GM21619 (cell line): Measurements from ENCODE around the gene INMT.

Source experiments
- ATAC-seq: cut with Tn5 transposase; IDR thresholded peaks from one replicate; pipeline ENCODE4 v1.9.1; 2021; ENCODE audit not compliant: unreplicated experiment

The INMT gene

DNA sequence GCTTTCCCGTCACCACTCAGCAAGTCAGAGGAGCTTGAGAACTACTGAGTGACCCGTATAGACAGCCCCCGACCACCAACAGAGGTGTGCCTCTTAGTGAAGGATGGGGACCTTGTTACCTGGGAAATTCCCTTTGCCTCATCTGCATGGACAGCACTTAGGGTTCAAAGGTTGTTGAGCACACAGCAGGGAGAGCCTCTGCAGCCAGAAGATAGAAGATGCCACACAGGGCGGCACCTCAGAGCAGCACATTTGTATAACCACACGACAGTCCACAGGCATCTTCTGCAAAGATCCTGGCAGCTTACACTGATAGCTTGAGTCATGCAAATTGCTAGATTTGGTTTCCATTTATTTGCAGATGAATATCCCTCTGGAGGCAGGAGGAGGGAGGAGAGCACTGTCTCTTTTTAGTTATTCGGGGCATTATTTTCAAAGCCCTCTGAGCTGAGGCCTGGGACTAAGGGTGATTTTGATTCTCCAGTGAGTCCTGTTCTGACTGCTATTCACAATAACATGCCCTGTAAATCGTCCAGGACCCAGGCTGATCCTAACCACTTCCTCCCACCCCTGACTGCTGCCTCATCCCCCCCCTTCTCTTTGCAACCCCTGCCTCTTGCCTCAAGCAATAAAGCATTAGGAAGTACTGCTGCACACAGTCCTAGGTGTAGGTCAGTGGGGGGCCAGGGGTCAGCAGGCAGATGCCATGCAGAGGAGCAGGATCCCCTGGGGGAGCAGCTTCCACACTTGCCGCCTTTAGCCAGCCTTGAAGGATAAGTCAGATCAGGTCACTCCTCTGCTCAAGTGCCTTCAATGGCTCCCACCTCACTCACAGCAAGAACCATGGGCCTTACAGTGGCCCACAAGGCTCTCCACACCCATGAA lies 24.6 kb upstream of the INMT start:
- peak; percentile 60 for ATAC-seq

DNA sequence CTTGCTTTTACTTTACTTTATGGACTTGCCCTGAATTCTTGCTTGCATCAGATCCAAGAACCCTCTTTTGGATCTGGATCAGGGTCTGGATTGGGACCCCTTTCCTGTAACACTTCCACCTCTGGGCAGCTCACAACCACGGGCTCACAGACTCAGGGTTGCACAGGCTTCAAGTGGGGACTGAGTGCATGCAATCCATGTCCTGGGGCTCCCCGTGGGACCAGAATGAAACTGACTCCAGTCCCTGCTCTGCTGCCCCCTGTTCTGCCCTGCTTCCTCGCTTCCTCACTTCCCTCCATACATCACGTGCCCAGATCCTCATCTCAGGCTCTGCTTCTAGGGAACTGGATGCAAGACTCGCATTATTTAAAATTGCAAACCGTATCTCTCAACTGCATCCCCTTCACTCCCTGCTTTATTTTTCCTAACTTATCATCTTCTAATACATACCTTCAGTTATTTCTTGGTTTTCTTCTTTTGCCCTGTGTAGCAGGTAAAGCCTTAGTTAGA lies 23.3 kb upstream of the INMT start:
- no peak for ATAC-seq

DNA sequence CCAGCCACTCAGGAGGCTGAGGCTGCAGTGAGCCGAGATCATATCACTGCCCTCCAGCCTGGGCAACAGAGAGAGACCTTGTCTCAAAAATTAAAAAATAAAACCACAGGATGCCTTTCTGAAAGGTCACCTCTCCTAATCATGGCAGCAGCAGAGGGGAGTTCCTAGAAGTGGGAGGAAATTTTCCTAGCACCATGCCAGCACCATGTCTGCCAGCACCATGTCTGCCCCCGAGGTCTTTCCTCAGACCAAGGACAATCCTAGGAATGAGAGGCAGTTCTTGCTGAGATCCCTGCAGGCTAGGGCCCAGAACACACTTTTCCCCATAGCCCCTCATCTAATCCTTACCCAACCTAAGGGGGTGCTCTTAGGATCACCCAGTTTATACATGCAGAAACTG lies 22.3 kb upstream of the INMT start:
- ATAC-seq = no peak

DNA sequence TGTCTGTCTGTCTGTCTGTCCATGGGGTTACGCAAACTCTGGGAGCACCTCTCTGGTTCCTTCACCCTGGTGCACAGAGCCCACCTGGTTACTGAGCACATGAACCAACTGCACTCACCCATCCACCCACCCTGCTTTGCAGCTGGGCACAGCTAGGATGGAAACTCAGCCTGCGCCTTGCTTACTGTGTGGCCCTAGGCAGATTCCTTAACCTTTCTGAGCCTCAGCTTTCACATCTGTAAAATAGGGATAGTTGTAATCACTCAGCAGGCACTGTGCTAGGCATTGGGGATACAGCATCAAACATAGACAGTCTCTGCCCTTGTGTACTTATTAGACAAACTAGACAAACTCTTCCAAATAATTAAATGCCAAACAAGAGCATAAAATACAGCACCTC lies 21.8 kb upstream of the INMT start:
- no peak for ATAC-seq

DNA sequence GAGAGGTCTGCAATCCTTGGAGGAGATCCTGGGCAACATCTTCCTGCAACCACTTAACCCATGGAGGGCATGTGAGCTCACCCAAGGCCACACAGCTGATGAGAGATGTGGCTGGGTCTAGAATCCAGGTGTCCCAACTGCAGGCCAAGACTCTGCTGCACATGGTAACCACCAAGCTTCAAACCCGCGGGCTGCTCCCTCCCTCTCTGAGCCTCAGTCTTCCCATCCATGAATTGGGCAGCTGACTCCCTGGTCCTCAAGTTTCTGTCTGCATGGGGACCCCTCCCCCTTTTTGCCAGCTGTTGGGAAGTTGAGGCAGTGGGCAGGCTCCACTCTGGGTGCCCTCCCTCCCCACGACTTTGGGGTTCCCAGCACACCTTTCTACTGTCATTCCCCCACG lies 20.9 kb upstream of the INMT start:
- ATAC-seq = no peak

DNA sequence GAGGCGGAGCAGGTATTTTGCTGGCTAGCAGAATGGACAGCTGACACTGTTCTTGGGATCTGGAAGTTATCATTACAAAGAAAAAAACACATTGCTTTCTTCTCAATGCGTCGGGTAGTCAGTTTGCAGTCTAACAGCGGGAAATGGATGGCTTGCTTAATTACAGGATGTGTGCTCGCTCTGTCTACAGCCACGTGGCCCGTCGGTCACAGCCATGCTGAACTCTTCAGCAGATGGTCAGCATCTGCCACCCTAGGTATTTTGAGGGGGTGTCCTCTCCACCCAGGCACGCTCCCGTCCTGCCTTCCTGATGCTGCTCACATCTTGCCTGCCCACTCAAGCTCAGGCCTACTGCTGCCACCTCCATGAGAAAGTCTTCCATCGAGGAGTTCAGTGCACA lies 20.4 kb upstream of the INMT start:
- no peak for ATAC-seq

DNA sequence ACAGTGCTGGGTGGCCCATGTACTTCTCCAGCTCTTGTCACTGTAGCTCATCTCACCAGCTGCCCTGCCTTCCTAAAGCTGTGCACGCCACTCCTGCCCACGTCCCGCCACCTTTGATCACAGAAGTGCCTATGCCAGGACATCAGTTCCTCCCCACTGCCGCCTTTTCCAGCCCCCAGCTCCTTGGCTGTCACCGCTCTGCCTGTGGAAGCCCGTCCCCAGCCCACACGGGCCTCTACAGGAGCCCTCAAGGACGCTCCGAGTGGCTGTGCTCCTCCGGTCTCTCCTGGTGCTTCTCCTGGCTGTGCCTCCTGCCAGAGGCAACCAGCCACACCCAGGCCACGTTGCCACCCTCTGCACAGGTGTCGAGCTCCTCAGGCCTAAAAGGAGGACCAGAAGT lies 19.3 kb upstream of the INMT start:
- no peak for ATAC-seq

DNA sequence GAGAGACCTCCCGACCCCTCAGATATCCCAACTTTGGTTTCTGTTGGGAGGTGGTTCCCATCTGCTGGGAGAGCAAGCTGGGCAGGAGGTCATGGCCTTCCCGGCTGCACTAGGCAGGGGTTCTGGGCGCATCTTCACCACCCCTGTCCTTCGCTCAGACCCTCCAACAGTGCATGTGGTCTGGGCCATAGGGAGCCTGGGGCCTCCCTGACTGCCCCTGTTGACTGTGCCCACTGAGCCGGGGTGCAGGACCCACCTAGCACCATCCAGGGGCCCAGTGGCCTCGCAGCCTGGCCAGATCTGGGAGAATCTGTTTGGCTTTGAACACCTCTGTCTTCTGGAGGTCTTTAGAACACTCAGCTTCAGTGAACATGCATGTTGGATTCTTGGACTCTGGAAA lies 18.7 kb upstream of the INMT start:
- ATAC-seq = no peak

DNA sequence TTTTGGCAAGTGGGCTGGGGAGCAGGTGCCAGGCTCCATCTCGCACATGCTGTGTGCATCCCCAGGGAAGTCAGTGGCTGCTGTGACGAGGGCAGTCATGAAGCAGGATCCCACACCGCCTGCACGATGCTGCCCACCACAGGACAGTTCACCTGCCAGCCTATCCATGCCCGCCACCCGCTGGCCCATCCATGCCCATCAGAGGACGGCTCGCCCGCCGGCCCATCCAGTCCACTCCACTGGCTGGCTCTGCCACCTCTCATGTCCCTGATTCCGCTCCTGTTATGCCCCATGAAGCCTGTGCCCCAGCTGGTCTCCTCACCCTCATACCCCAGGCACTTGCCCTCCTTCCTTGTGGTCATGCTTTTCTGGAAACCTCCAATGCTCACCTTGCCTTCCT lies 18.2 kb upstream of the INMT start:
- ATAC-seq = no peak

DNA sequence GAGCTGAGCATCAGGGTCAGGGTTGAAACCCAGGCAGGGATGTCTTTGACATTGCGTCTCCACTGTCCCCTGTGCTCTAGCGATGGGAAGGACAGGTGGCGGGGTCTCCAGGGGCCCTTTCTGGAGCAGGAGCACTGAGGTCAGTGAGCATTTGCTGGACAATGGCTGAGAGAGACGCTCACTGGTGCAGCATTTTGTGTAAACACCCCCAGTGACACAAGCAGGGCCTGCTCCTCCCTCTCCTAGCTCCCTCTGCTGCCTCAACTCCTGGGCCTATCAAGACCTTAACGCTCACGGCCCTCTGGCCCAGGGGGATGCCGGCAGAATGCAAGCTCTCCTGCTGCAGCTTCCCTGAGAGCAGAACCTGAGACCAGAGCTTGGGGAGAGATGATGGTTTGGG lies 17.4 kb upstream of the INMT start:
- no peak for ATAC-seq

DNA sequence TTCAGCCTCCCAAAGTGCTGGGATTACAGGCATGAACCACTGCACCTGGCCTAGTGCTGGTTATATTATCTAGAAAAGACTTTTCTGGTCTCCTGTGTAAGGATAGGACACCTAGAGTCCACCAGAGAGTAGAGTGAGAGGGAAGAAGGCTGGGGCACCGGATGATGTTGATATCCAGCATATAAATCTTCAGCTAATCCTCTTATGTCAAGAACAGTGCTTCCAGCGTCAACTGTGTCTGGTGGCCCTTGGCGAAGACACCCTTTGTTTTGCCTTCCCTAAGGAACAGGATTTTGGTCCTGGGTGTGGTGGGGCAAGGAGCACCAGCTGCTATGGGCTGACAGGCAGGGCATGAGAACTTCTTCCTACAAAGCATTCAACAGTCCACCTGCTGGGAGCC lies 16.3 kb upstream of the INMT start:
- ATAC-seq = no peak

DNA sequence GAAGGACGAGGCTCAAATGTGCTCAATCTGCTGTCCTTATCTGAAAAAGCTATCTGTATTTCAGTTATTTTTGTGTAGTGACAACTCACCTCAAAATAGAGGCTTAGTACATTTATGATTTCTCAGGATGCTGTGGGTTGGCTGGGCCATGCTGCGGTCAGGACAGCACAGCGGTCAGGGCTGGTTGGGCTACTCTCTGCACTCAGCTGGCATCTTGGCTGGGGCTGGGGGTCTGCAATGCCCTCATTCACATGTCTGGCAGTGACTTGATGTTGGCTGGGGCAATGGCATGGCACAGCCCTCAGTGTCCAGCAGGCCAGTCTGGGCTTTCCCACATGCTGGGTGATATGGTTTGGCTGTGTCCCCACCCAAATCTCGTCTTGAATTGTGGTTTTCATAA lies 15.6 kb upstream of the INMT start:
- ATAC-seq = no peak

DNA sequence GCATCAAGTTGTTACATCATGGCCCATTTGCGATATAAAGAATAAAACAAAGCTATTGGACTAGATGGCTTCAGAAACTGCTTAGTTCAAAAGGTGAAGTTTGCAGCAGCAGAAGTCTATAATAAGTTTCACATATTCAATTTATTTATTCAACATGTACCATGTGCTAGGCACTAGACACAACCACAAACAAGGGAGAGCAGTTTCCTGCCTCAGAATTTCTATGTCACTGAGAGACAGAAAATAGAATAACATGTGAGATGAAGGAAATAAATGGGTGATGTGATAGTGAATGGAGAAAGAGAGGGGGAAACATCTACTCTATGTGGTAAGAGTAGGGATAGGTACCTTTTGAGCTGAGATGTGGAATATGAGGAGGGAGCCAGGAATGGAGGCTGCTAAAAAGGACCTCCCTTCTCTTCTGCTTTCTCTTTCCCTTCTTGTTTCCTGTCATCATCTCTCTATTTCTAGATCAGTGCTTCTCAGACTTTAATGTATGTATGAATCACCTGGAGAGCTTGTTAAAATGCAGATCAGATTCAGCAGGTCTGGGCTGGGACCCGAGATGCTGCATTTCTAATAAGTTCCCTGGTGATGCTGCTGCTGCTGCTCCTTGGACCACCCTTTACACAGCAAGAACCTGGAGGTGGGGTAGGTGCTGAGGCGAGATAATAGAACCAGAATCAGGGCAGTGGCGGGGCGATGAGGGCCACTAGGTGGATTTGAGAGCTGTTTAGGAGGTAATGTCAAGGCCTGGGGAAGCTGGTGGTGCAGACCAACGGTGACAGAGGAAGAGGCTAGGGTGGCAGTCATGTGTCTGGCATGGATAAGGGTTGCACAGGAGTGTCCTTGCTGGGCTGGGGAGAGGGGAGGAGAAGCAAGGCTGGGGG lies 13.7 kb upstream of the INMT start:
- no peak for ATAC-seq

DNA sequence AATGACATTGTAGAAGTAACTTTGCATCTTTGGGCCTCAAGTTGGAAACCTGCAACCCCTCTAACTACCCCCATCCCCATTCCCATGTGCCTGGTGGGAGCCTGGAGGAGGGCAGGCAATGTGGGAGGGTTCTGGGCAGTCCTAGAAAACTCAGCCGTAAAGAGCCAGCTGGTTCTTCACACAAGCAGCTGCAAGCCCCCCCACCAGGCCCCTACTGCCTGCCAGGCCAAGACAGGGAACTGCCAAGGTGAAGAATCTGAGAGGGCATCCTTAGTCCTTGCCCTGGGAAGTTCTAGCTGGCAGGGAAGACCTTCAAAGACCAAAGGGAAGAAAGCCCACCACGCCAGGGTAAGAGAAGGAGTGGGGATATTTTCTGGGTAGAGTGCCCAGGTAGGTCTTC lies 12.2 kb upstream of the INMT start:
- ATAC-seq = no peak

DNA sequence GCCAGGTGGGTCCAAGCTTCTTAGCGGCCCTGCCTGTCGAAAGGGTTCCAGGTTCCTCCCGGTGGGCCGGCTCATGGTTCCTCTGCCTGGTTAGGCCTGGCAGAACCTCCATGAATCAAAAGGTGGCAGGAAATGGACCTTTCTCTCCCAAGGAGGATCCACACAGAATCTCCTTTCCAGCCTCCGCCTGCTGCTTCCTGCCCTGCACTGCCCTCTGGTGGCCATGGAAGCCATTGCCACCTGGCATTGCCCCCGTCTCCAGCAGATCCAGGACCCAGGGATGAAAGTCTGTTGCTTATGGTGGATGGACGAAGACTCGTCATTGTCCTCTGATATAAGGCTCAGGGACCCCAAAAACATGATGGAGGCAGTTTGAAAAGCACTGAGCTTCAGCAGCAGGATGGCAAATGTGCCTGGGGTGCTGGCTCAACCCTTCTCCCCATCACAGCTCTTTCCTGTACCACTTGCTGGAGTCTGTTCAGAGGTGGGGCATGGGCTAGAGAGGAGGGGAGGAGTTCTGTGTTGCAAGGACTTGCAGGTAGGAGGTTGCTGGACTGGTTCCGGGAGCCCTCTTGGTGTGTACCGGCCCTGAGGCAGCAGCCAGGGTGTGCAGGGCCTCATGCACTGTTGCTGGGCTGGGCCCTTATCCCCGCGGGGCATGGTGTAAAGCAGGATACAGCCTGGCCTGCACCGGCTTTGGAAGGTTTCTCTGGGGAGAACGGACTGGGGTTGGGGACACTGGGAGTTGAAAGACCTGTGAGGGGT lies 11.3 kb upstream of the INMT start:
- peak; percentile 60 for ATAC-seq

DNA sequence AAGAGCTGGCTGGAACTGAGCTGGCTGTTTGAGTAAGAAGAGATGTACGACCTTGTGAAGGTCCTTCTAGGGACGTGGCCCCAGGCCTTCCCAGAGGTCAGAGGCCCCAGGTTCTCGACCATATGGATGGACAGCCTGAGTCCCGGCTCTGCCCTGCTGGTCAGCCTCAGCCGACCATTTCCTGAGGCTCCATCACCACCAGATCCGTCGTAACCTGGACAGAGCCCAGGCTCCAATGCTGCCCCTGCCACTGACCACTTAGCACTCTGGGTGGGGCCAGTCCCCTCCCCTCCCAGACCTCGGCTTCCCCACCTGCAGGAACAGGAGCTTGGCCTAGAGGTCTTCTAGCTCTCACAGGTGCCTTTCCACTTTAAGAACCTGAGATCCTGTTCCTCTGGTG lies 10.6 kb upstream of the INMT start:
- ATAC-seq = no peak

DNA sequence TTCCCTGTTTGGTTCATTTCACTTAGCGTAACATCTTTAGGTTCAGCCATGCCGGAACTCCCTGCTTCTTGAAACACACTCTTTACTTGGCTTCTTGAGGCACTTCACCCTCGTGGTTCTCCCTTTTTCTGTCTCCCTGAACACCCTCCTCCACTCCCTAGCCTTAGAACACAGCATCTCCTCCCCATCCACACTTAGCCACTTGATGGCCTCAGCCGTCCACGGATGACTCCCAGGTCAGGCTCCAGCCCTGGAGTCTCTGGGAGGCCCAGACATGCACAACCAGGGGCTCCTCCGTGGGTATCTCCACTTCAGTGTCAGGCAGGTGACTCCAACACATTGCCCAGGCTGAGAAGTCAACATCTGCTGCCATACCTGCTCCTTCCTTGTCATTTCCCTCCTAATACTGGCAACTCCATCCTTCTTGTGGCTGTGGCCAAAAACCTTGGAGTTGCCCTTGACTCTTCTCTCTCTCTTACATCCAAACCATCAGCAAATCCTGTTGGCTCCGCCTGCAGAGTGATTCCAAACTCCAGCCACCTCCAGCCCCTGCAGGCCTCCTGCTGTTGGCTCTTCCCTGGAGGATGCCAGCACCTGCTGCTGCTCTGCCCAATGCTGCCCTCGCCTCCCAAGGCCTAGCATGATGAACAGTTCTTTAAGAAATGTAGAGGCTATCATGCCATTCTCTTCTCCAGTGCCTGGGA lies 8.4 kb upstream of the INMT start:
- no peak for ATAC-seq

DNA sequence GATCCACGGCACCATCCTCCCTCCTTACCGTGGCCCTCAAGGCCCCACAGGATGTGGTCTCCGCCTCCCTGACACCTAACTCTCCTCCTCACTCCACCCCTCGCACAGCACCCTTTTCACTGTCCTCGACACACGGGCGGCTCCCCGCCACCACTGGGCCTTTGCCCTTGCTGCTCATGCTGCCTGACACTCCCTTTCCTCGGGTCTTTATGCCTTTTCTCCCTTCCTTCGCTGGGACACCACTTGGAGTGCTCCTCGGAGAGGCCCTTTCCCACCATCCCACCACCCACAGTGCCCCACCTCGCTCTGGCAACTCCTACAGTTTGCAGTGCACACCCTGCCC lies 7.9 kb upstream of the INMT start:
- no peak for ATAC-seq

DNA sequence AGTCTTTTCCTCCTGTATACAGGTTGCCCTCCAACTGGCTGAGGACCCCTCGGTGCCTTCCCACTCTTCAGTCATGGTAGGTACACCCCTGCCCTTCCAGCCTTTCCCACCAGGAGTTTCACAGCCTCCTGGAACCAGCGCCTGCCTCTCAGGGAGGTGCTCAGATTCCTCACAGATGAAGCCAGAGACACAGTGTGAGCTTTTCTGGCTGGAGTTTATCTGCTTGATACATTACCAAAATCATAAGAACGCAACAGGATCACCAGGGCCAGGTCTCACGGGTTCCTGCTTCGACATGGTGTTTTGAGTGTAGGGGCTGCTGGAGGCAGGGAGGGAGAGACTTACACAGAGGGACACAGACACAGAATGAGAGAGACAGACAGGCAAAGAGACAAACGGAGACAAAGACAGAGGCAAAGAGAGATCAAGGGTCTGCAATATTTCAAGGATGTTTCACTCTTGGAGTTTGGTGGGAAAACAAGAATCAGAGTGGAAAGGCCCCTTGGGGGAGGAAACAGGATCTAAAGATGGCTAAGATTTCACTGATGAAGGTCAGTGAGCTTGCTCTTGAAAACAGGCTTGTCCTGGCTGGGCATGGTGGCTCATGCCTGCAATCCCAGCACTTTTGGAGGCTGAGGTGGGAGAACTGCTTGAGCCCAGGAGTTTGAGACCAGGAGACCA lies 6.5 kb upstream of the INMT start:
- ATAC-seq = no peak

DNA sequence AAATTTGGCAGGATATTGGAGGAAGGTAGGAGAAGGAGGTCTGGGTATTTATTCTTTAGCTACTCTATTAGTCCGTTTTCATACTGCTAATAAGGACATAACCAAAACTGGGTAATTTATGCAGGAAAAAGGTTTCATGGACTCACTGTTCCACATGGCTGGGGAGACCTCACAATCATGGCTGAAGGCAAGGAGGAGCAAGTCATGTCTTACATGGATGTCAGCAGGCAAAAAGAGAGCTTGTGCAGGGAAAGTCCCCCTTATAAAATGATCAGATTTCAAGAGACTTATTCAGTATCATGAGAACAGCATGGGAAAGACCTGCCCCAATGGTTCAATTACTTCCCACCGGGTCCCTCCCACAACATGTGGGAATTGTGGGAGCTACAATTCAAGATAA lies 1.9 kb upstream of the INMT start:
- no peak for ATAC-seq
